NCI-H1436 (cell line): ENCODE results near the gene IL11.
A peak's percentile ranks its signal among the peaks of the same experiment; 100 is the strongest.

ENCODE experiments used
- DNase-seq: peaks from one replicate; lab custom pipeline; 2025; lab: John Stamatoyannopoulos, UW

The IL11 gene

DNA sequence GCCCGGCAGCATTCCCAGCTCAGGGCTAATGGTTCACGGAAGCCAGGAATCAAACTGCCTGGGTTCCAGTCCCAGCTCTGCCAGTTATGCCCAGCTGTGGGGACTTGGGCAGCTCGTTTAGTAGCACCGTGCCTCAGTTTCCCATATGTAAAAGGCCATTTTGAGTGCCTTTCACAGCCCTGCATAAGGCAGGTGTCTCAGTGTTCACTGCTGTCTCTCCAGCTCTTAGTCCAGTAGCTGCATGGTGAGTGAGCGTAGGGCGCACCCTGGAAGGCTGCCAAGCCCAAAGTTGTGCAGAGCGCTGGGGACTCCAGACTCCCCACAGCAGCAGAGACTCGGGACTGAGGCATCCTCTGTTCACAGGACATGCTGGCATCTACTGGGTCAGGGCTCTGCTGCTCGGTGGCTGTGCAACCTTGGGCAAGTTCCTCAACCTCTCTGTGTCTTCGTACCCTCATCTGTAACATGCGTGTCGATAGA lies 21.0 kb upstream of the IL11 start:
- no peak for DNase-seq

DNA sequence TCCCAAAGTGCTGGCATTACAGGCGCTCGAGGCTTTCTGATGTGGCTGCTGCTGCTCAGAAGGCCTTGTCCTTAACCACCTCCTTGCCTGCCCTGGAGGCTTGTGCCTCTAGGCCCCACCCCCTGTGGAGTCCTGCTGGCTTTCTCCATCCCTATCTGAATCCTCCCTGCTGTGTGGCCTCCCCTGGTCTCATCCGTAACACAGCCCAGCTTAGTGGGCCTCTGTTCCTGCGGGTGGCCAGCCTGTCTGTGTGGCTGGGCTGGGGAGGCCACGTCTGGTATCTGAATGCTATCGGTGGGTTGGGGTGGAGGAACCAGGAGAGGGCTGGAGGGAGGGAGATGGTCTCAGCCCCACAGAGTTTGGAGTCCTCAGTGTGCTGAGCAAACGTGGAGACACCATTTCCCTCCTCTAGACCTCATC lies 20.2 kb upstream of the IL11 start:
- no peak for DNase-seq

DNA sequence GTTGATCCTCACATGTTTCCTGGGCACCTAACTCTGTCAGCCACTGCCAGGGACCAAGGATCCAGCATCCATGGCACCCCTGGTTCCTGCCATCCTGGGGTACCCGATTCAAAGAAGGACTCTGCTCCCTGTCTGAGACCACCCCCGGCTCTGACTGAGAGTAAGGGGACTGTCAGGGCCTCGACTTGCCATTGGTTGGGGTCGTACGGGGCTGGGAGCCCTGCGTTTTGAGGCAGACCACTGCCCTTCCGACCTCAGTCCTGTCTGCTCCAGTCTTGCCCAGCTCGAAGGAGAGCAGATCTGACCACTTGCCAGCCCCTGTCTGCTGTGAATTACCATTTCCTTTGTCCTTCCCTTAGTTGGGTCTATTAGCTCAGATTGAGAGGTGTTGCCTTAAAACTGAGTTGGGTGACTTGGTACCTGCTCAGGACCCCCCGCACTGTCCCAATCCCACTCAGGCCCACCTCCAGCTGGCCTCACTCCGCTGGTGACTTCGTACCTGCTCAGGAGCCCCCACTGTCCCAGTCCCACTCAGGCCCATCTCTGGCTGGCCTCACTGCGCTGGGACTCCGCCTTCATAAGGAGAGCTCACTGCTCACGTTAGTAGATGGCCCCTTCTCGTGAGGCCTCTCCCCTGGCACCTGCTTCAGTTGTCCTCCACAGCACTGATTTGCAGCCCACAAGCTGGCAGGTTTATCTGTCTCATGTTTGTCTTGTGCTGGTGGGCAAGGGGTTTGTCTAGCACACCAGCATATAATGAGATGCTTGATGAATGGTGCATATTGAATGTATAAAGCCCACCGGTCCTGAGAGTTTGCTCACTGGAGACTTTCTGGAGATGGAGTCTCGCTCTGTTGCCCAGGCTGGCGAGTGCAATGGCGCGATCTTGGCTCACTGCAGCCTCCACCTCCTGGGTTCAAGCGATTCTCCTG lies 19.4 kb upstream of the IL11 start:
- DNase-seq: no peak

DNA sequence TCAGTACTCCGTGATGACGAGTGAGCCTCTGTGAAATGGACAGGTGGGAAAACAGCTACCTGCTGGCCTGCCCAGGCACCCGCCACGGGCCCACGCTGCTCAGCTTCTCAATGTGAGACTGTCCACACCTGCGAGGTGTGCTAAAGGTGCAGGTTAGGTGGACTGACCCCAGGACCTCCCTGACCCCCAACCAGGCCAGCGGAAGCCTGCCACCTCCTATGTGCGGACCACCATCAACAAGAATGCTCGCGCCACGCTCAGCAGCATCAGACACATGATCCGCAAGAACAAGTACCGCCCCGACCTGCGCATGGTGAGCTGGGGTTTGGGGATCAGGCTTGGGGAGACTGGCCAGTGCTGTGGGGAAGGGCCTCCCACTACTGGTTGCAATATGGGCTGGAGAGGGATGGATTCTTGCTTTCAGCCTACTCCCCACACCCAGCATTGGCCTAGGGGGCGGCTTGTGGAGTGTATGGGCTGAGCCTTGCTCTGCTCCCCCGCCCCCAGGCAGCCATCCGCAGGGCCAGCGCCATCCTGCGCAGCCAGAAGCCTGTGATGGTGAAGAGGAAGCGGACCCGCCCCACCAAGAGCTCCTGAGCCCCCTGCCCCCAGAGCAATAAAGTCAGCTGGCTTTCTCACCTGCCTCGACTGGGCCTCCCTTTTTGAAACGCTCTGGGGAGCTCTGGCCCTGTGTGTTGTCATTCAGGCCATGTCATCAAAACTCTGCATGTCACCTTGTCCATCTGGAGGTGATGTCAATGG lies 17.7 kb upstream of the IL11 start:
- no peak for DNase-seq

DNA sequence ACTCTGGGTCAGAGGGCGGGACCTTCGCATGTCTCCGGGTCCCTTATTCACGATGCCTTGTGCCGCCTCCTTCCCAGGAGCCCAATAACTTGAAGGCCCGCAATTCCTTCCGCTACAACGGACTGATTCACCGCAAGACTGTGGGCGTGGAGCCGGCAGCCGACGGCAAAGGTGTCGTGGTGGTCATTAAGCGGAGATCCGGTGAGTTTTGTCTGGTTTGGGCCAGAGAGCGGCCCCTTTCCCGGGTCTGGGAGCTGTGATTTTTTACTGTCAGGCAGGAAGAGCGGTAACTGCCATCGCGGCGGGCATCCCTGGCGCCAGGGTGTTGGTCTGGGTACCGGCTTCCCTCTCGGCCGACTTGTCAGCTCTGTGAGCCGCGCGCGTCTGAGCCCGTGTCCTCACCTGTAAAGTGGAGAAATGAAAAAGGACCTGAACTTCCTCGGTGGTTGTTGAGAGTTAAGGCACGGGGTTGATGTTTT lies 16.3 kb upstream of the IL11 start:
- no peak for DNase-seq

DNA sequence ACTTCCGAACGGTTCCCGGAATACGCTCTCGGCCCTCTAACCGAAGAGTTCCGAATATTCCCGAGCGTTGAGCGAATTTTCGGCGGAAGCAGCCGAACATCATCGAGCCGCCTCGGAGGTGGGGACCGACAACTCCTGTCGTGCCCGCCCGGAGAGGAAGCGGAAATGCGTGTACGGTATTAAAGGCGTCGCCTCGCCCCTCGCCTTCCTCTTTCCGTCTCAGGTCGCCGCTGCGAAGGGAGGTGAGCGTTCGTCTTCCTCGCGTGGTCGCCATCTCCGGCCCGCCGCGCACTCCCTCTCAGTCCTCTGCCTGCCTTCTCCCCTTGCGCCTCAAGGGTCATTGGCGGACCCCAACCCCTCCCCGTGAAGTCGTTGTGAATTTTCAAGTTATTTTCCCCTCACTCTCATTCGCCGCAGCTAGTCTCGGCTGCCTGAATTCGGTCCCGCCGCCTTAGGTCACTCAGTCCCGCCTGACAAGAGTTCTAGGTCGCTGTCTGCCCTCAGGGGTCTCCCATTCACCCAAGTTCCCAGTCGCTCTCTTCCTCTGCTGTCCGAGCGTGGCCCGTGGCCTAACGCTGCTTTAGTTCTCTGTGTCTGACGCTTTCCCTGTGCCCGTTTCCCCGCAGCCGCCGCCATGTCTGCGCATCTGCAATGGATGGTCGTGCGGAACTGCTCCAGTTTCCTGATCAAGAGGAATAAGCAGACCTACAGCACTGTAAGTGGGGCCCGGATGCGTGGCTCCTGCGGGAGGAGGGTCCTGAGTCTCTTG lies 15.6 kb upstream of the IL11 start, which contains the start of gene RPL28:
RPL28 (plus strand) TSS at position 209 of the 769 bp plus-strand sequence; CDS start at position 635, 426 bp downstream.
- peak; percentile 100 for DNase-seq

DNA sequence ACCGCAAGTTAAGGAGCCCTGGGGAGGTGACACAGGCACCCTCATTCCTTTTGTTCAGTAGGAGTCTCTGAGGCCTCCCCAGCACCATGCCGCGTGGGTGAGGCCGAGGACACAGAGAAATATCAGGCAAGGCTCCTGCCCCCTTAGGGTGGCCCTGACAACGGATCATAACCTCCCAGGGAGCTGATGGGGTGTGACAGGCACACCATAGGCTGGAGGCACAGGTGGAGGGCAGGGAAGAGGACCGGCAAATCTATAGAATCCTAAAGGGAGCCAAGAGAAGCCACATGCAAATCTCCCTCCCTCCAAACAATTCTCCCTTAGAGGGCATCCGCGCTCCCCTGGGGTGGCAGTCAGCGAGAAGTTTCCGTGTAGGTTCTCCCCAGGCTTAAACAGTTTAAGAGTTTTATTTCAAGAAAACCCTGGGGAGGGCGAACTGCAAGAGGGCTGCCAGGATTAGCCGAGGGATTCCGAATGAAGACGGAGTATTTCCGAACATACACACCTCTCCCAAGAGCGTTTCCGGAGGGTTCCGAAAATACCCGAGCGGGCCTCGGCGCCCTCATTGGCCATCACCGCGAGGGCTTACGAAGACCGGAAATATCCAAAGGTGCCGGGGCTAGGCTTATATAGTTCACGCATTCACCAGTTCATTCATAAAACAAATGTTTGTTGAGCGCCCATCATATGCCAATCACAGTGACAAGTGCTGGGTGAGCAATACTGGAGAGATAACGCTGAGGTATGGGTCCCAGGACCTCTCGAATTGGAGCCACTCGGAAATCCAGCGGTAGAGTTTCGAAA lies 14.9 kb upstream of the IL11 start:
- peak; percentile 98 for DNase-seq

DNA sequence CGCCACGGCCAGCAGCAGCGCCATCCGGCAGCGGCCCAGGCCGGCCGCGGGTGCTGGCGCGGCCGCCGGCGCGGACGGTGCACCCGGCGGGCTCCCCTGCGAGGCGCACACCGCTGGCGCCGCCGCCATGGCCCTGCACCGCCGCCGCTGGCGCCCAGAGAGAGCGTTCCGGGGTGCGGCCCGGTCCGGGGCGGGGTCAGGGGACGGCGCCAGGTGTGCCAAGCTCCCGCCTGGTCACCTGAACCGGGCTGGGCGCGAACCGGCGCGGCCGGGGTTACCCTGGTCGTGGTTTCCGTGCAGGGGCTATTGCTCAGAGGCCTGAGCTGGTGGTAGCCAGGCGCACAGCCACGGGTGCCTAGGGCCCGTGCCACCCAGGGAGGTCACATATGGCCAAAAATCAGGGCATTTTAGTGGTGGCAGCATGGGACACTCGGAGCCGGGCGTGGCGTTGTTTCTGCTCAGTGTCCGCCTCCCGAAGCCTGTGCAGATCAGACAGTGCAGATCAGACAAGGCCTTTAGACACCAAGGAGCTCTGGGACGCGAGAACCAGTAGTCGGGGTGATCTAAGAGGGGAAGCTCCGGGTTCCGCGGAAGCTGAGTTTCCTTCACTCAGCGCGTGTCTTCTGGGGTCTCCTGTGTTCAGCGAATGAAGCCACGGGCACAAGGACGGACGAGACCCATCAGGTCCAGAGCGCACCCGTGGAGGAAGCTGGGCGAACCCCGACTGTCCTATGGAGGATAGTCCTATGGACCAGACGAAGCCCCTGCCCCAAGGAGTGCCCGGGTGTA lies 14.1 kb upstream of the IL11 start, which contains the start of gene TMEM238:
TMEM238 (minus strand) TSS at position 162 of the 789 bp plus-strand sequence; CDS start at position 129, 33 bp downstream.
- peak; percentile 23 for DNase-seq

DNA sequence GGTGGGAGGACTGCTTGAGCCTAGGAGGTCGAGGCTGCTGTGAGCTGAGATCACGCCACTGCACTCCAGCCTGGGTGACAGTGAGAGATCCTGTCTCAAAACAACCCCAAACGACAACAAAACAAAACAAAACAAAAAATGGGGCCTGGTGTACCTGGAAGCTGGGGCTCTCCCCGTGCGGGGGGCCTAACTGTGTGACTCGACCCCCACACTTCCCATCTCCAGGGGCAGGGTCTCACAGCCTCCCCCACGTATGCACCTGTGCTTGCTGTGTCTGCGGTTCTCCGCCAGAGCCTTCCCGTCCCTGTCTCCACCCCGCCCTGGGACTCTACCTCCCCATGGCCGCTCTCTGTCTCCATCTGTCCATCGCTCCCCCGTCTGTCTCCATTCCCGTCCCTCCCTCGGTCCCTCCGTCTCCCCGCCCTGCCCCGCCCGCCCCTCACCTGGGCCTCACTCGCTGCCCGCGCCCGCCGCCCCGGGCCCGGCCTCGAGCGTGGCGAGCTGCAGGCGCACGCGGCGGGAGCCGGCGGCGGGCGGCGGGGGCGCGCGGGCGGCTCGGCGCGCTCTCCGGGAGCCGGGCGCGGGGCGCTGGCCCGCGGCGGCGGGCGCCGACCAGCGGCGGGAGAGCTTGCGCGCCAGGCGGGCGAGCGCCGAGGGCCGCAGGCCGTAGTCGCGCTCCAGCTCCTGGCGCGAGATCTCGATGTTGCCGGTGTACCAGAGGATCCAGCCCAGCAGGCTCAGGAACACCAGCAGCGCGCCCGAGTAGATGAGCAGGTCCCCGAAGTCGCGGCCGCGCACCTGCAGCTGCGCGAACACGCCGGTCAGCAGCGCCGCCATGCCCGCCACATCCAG lies 13.2 kb upstream of the IL11 start:
- peak; percentile 75 for DNase-seq

DNA sequence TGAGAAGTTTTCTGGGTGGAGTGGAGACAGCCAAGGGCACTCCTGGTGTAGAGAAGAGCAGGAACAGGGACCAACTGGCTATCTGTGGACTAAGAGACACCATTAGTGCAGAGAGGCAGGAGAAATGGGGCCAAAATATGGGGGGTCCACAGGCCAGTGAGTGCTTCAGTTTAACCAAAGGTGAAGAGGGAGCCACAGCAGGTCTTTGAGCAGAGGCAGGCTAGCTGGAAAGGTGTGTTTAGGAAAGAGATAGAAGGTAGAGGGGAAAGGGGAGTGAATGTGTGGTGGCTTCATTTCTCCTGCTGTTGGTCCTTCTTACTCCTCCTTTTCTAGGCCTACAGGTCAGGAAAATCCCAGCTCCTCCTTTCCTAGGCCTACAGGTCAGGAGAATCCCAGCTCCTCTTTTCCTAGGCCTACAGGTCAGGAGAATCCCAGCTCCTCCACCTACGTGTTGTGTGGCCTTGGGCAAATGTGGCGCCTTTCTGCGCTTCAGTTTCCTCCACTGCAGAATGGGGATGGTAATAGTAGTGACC lies 12.3 kb upstream of the IL11 start:
- no peak for DNase-seq

DNA sequence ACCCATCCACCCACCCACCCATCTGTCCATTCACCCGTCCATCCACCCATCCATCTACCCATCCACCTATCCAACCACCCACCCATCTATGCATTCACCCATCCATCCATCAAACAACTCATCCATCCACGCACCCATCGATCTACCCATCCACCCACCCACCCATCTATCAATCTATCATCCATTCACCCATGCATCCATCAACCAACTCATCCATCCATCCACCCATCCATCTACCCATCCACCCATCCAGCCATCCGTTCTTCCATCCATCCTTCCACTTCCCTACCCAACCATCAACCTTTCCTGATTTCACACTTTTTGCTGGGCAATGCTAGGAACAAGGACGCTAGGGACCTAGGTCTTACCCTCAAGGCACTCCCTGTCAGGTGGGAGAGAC lies 11.8 kb upstream of the IL11 start:
- no peak for DNase-seq

DNA sequence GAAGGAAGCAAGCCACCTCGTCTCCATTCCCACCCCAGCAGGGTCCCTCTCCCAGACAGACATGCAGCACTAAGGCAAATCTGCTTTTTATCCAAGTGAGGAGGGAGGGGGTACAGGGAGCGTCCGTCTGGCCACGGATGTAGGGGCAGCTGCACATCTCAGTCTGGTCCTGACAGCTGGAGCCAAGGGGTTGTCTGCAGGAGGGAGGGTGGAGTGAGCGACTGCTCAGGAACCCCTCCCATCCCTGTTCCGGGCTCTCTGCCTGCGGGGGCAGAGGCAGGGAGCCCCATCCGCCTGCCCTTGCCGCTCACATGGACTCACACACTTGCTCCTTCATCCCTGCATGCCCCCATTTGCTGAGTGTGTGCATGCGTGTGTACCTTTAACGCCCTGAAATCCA lies 8.9 kb upstream of the IL11 start:
- no peak for DNase-seq

DNA sequence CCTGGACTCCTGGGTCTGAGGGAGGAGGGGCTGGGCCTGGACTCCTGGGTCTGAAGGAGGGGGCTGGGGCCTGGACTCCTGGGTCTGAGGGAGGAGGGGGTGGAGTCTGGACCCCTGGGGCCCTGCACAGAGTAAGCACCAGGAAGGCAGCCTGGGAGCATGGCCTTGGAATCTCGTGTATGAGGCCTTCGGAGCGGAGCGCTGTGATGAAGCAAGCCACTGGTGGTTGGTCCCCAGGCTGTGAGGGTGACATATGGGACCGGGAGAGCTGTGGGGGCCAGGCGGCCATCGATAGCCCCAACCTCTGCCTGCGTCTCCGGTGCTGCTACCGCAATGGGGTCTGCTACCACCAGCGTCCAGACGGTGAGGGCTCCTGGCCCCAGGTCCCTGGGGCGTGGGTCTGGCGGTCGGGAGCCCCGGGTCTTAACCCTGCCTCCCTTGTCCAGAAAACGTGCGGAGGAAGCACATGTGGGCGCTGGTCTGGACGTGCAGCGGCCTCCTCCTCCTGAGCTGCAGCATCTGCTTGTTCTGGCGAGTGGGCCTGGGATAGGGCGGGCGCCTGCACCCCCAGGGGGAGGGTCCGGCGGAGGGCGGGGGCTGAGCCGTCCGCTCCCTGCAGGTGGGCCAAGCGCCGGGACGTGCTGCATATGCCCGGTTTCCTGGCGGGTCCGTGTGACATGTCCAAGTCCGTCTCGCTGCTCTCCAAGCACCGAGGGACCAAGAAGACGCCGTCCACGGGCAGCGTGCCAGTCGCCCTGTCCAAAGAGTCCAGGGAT lies 7.3 kb upstream of the IL11 start:
- DNase-seq: no peak

DNA sequence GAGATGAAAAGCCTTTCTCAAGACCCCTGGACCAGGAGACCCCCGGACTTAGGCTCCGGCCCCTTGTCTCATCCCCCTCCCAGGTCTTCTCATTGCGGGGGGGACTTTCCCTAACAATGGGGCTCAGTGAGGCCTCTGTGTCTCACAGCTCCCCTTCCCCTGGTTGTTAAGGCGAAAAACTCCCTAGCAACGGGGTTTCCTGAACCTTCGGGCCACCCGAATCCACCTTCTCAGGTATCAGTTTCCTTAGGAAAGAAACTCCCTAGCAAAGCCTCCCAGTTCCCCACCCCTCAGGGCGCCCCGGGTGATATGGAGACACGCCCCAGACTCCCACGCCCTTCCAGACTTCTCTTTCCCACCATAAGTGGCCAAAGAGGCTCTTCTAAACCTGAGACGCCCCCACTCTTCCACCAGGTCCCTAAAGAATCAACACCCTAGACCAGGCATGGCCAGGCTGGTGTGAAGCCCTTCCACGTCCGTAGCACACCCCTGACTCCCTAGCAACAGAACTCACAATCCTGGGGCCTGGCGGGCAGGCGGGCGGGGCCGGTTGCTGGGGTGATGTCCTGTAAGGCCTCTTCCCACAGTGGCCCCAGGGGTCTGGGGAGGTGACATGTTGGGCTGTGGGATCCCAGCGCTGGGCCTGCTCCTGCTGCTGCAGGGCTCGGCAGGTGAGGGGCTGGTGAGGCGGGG lies 6.1 kb upstream of the IL11 start, which contains the start of gene TMEM190:
TMEM190 (plus strand) TSS at position 586 of the 693 bp plus-strand sequence; CDS start at position 614, 28 bp downstream.
- no peak for DNase-seq

DNA sequence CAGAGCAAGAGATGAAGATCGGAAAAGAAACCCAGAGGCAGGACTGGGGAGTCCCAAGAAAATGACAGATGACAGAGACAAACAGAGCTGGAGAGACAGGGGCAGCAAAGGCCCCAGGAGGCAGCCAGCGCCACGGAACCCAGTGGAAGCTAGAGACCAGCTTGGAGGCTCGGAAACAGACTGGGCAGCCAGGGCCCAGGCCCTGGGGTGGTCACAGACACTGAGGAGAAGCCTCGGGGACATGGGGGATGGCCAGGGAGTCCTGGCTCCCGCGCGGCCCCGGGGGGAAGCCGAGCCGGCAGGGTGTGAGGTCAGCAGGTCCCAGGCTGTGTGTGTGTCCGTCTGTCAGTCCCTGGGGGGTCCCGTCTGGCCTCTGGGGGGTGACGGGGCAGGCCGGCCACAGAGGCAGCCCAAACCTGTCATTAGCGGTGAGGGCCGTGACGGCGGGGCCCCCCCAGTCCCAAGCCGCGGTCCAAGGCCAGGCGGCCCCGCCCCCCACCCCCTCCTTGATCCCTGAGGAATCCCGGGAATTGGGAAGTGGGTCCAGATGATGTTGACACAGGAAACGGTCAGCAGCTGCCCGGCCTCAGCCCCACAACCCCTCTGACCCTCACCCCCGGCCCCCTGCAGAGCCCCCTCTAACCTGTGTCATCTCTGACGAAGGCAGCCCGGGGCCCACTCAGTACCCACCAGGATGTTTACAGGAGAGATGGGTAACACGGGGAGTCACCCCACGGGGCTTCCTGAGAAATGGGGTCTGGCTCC lies 3.9 kb upstream of the IL11 start:
- no peak for DNase-seq

DNA sequence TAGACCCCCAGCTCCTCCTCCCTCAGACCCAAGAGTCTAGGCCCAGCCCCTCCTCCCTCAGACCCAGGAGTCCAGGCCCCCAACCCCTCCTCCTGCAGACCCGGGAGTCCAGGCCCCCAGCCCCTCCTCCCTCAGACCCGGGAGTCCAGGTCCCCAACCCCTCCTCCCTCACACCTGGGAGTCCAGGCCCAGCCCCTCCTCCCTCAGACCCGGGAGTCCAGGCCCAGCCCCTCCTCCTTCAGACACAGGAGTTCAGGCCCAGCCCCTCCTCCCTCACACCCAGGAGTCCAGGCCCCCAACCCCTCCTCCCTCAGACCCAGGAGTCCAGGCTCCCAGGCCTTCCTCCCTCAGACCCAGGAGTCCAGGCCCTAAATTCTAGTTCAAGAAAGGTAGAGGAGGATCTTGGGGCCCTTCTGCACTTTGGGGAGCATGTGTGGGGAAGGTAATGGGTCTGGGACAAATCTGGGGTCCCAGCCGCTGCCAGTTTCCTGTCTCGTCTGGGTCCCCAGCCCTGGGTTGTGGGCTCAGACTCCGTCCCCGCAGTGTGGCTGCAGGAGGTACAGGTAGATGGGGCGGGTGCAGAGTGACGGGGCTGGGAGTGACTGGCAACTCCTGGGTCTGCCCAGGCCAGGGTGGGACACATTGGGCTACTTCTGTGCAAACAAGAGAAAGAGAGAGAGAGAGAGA lies 3.2 kb upstream of the IL11 start:
- no peak for DNase-seq
